DMS53 (cell line): Measurements from ENCODE around the gene RYR2.
A peak's percentile ranks its signal among the peaks of the same experiment; 100 is the strongest.
"Not testable (repeated sequence)": the region's sequence is repeated elsewhere in the genome, so short reads cannot be mapped to it uniquely, and the experiment has no call there.

Source experiments
- DNase-seq: peaks from one replicate; lab custom pipeline; 2025; lab: John Stamatoyannopoulos, UW

The RYR2 gene

GRCh38 chr1:237791592-237791991 lies 749.6 kb downstream of the RYR2 start:
- no peak for DNase-seq

GRCh38 chr1:237792149-237792548 lies 750.2 kb downstream of the RYR2 start:
- no peak for DNase-seq

DNA sequence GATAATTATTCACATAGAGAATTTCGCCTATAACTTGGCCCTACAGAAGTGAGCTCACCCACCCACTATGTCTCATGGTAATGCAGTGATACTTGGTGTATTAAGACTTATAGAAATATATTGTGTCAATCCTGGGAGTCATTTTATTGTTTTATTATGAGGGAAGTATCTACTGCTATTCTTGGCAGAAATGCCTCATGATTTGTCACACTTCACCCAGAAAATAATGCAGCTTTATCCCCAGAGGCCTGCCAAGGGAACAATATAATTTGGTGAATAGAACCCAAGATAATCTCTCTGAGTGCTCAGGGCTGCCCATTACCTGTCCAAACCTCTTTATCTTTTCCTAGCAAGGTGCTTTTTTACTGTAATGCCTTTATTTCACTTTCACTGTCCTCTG lies 750.7 kb downstream of the RYR2 start:
- no peak for DNase-seq

- no peak for DNase-seq
These were observed 752.1 kb downstream of the RYR2 start for GRCh38 chr1:237794071-237794470.

DNA sequence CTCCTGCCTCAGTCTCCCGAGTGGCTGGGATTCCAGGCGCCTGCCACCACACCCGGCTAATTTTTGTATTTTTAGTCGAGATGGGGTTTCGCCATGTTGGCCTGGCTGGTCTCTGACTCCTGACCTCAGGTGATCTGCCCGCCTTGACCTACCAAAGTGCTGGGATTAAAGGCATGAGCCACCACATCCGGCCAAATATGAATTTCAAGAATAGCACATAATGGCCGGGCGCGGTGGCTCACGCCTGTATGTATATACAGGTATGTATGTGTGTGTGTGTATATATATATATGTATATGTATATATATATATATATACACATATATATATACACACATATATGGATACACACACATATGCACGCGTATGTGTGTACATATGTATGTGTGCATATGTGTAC lies 753.6 kb downstream of the RYR2 start:
- DNase-seq, result no peak

GRCh38 chr1:237799762-237800474 lies 757.9 kb downstream of the RYR2 start:
- peak; percentile 95 for DNase-seq

- no peak for DNase-seq
These were observed 762.5 kb downstream of the RYR2 start for GRCh38 chr1:237804516-237804915.

DNA sequence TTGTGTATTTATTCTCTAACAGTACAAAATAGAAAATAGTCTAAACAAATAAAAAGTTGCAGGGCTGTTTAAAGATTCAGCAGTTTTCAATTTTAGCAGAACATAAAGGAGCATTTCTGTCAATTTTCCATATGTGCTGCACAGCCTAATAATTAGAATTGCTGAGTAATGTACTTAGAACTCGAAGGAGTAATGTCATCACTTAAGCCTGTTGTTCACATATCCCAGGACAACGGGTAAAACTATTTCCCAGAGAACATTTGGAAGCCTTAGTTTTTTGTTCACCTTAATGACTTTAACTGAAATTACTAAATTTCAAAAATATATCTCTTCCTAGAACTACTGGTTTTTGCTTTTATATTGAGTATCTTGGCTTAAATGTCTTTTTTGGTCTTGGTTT lies 767.1 kb downstream of the RYR2 start:
- DNase-seq, result no peak

GRCh38 chr1:237811633-237812032 lies 769.6 kb downstream of the RYR2 start:
- DNase-seq, result peak; percentile 61

DNA sequence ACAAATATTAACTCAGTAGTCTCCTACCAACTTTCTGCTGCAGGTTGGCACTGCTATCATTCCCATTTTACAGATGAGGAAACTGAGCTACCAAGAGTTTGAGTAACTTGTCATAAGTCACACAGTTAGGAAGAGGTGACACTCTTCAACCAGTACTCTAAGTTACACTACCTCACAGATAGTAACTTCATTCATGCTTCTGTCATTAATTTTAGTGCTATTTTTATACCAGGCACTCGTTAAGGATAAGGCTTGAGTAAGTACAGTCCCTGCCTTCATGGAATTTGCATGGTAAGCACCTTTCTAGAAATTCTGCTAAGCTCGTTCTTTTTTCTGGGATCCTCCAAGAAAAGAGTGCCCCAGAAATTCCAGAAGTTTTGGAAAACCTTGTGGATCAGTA lies 770.1 kb downstream of the RYR2 start:
- no peak for DNase-seq

GRCh38 chr1:237814319-237814924 lies 772.4 kb downstream of the RYR2 start:
- DNase-seq, result peak; percentile 56

GRCh38 chr1:237817277-237817676 lies 775.3 kb downstream of the RYR2 start:
- no peak for DNase-seq

- DNase-seq, result peak; percentile 13
These were observed 778.6 kb downstream of the RYR2 start for GRCh38 chr1:237820634-237821033.

DNA sequence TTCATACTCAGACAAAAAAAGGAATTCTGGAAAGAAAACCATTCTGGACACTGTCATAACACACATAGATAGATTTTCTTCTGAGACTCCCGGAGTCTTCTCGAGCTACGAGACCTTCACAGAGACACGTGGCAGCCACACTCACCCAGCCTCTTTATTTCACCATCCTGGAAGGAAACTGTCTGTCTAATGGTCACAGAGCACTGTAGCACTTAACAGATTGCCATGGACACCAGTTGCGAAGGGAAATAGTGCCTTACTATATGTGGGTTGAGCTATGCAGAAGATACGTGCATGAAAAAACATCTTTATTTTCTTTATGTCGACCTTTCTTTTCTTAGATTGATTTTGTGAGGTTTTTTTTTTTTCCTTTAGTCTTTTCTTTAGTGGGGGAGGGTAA lies 790.9 kb downstream of the RYR2 start:
- no peak for DNase-seq

DNA sequence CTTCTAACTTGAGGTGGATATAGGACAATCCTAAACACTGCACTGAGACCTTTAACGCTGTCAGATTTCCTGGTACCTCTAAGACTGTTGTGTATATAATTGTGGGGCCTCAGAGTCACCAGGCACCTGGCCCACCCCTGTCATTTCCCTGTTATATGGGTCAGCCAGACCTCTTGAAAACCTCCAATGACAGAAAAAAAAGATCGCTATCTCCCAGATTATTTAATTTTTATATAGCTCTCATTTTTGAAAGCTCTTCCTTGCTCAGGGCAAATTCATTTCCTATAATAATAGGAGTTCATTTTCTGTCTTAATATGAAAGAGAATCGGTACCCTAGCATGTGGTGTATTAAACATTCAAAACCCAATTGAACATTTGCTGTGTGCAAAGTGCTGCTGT lies 792.1 kb downstream of the RYR2 start:
- DNase-seq, result no peak

DNA sequence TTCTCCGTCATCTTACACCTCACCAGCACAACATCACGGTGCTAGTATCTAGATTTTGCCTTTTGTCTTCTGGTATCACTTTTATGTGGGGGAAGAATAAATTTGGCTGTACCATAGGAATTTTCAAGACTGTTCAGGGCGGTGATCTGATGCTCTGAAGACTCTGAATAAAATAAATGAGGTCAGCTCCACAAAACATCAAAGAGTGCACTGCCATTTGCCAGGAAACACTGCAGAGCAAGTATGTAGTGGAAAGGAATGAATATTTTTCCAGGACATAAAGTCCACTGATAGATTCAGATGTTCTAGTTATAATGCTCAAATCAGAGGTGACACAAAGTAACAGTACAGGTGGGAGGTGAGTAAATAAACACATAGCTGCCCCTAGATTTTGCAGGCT lies 792.5 kb downstream of the RYR2 start:
- DNase-seq, result no peak

DNA sequence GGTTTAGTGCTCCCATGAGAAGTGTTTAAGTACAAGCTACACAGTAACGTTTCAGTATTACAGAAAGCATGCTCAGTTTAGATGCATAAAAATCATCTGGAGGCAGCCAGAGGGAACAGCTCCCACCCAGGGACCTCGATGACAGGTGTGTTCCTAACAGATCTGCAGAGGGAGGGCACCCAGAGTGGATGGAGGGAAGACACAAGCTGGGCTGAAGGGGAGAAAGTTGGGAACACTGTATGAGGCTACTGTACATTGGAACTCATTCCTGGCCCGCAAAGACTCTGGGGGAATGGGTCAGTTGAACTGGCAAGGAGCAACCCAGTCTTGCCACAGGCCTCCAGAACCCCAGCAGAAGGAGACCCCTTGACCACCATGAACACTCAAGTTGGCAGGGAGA lies 796.3 kb downstream of the RYR2 start:
- no peak for DNase-seq

GRCh38 chr1:237838904-237839534 lies 797.0 kb downstream of the RYR2 start:
- DNase-seq, result no peak

GRCh38 chr1:237841485-237841884 lies 799.5 kb downstream of the RYR2 start:
- DNase-seq, result no peak

DNA sequence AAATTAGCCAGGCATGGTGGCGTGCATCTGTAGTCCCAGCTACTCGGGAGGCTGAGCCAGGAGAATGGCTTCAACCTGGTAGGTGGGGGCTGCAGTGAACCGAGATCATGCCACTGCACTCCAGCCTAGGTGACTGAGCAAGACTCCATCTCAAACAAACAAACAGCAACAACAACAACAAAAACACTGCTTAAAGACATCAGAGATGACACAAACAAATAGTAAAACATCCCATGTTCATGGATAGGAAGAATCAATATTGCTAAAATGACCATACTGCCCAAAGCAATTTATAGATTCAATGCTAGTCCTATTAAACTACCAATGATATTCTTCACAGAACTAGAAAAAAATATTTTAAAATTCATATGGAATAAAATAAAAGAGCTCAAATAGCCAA lies 801.5 kb downstream of the RYR2 start:
- DNase-seq, result not testable (repeated sequence)

- peak; percentile 81 for DNase-seq
These were observed 809.3 kb downstream of the RYR2 start for GRCh38 chr1:237851210-237851845.

DNA sequence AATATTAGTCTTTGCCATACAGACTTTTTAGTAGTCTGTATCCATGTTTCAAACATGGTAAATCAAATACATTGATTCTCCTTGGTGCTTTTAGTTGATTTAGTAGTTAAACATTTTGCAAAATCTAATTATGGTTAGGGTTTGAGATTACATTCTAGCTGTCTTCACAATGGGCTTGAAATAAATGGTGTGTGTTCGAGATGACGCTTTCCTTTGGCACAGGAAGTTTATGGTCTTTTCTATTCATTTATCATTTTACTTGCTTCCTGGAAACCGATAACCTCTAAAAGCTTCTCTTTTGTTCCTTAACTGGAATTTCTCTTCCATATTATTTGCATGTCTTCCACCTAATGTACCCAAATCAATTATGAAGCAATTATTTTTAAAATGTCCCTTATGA lies 810.4 kb downstream of the RYR2 start:
- DNase-seq, result no peak

GRCh38 chr1:237857455-237857854 lies 815.5 kb downstream of the RYR2 start:
- no peak for DNase-seq
